LNCaP clone FGC (cell line): Measurements from ENCODE around the gene BNC2.
A peak's percentile ranks its signal among the peaks of the same experiment; 100 is the strongest.

ENCODE experiments used
- DNase-seq: peaks from one replicate; pipeline ENCODE4 v3.0.0-alpha.2; 2011; ENCODE audit warnings: low read depth
- H3K4me3 ChIP-seq: 2 replicates; pipeline ENCODE4 v1.5.1; 2011; ENCODE audit warnings: mild to moderate bottlenecking, low read depth, low read length, control low read depth
- TF ChIP-seq, protein P1 (sequence below): IDR thresholded peaks from 2 replicates; pipeline ENCODE4 v1.5.1; 2012; ENCODE audit warnings: mild to moderate bottlenecking; ENCODE audit not compliant: control insufficient read depth, insufficient read depth; ENCODE audit errors: extremely low read depth

The BNC2 gene

DNA sequence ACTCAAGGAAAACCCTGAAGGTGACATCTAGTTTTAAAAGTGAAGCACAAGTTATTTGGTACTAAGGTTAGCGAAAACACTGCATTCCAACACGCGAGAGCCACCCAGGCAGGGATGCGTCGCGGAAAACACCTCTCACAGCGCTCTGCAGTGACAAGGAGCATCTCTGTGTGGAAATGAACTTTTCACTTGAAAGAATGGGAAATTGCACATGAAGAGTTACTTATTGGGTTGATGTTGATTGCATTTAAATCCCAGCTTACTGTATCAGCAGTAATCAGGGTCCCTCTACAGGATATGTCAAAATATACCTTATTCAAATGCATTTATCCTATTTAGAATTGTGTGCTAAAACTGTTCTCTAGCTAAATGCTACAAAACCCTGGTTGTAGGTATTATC is 144.4 kb downstream of the BNC2 start:
- TF ChIP-seq, protein P1, sequence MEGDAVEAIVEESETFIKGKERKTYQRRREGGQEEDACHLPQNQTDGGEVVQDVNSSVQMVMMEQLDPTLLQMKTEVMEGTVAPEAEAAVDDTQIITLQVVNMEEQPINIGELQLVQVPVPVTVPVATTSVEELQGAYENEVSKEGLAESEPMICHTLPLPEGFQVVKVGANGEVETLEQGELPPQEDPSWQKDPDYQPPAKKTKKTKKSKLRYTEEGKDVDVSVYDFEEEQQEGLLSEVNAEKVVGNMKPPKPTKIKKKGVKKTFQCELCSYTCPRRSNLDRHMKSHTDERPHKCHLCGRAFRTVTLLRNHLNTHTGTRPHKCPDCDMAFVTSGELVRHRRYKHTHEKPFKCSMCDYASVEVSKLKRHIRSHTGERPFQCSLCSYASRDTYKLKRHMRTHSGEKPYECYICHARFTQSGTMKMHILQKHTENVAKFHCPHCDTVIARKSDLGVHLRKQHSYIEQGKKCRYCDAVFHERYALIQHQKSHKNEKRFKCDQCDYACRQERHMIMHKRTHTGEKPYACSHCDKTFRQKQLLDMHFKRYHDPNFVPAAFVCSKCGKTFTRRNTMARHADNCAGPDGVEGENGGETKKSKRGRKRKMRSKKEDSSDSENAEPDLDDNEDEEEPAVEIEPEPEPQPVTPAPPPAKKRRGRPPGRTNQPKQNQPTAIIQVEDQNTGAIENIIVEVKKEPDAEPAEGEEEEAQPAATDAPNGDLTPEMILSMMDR: no peak
- no peak overlapping the region for H3K4me3 ChIP-seq
- DNase-seq: no peak

DNA sequence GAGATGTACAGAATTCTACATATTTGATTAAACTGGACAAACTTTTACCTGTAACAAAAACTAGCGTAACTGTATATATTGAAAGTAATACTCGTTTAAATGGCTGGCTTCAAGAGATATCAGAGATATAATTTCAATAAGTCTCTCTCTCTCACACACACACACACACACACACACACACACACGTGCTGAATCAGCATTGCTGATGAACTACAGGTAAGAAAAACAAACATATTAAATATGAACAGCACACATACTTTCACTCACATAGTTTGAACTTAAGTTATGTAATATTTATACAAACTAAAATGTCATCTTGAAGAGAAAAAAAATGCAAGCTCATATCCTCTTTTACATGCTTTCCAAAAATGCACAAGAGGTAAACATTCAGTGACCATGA is 145.4 kb downstream of the BNC2 start:
- peak; percentile 52 for DNase-seq
- TF ChIP-seq, protein P1: no peak
- H3K4me3 ChIP-seq: no peak overlapping the region

DNA sequence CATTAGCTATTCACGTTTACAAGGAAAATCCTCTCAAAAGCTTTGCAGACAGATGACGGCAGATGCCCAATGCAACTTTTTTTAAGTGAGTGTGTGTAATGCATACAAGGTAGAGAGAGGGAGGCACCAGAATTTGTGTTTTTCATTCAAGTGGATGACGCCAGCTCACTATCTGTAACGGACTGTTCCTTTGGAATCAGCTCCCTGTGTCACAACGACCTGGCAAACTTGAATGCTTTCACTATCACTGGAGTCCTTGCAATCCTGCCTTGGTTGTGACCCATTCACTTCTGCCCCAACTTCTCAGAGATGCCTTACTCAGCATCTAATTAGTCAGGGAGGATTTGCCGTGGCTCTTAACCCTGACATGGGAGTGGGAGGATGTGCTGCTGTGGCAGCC is 148.5 kb downstream of the BNC2 start:
- TF ChIP-seq, protein P1: no peak
- DNase-seq: no peak
- no peak overlapping the region for H3K4me3 ChIP-seq

DNA sequence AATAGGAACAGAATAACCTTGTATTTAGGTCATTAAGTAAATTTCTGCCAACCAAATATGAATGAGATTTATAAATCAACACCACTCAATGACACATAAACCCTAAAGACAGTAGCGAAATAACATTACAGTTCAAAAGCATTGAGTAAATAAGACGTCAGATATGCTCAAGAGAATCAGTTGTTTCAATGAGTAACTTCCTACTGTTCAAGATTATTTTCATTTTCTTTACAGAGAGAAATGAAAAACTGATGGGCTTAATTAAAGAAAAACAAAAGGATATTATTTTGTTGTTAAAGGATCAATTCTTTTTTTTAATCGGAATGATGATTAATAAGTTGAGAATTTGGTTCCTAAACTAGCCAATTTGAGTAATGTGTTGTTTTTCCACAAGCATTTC is 150.1 kb downstream of the BNC2 start:
- no peak for DNase-seq
- no peak overlapping the region for H3K4me3 ChIP-seq
- TF ChIP-seq, protein P1: no peak

DNA sequence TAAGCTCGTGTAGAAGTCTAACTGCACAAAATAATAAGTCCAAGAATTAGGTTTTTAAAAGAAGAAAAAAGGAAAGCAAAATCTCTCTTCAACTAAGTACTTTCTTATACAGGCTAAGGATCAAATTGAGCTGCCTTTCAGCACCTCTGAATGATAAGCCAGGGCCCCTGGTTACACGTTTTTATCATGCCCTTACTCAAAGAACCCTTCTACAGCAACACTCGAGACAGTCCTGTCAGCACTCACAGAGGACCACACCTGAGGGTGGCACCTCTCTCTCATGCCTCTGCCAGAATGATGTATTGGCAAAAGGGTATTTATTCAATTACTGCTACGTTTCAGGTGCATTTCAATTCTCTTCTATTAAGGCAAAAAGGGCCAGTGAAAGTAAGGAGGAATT is 150.5 kb downstream of the BNC2 start:
- TF ChIP-seq, protein P1: no peak
- DNase-seq: no peak
- H3K4me3 ChIP-seq: no peak overlapping the region

DNA sequence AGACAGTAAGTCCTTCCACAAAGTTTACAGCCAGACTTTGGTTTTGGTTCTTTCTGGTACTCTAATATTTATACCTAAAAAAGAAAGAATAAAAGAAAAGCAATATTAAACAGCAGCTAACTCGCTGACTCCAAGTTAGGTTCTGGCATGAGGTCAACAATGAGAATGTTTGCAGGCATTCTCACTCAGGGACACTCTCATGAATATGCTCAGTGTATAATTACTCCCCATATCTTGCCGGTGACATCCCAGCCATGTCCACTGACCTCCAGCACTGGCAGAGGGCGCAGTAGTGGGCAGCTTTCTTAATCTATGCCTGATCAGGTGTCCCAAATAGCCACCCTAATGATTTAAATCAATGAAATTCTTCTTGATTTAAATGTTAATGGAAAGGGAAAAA is 151.5 kb downstream of the BNC2 start:
- no peak for DNase-seq
- no peak overlapping the region for H3K4me3 ChIP-seq
- TF ChIP-seq, protein P1: no peak

DNA sequence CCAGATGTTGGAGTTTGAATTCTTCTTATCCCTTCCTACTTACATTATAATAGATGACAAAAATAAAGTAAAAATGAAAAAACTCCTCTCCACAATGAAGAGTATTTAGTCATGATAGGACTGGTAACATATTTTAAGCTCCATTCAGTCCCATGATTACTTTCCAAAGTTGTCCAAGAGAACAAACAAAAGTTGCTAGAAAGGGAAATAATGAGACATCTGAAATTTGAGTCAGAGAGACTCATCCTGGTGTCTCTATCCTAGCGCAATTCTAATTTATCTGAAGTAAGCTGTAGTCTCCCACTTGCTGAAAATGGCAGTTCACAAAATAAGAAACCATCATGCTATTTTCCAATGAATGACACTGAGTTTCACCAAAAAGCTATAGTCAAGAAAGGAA is 152.2 kb downstream of the BNC2 start:
- no peak overlapping the region for H3K4me3 ChIP-seq
- DNase-seq: no peak
- TF ChIP-seq, protein P1: no peak
